ENCODE data around the gene STK11. TPM values are rescaled to one million over a fixed set of nuclear protein-coding genes. Genes with fewer than 3 reads are reported as not detected.
"Not testable (repeated sequence)": the region's sequence is repeated elsewhere in the genome, so short reads cannot be mapped to it uniquely, and the experiment has no call there.

STK11 gene
- total RNA-seq, 4 donors from 2014 or later: 52.2 to 95.7 (median 73.2) TPM

DNA sequence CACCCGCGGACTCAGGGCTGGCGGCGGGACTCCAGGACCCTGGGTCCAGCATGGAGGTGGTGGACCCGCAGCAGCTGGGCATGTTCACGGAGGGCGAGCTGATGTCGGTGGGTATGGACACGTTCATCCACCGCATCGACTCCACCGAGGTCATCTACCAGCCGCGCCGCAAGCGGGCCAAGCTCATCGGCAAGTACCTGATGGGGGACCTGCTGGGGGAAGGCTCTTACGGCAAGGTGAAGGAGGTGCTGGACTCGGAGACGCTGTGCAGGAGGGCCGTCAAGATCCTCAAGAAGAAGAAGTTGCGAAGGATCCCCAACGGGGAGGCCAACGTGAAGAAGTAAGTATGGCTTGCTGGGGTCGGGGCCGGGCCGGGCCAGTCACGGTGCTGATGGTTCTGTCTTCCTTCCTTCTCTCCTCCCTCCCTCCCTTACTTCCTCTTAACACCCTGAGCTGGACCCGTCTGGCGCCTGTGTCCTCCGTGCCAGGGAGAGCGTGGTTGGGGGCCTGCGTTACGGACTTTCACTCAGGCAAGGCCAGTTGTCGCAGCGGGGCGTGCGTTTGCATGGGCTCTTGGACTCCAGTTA, 1.4 kb downstream of the STK11 start:
- WGBS: 3% methylated on average over 37 of the region's 38 CpGs
- intact Hi-C loops (cut with DNase I): no loop called here
- peak overlapping the region; percentile 64 to 88 (median 78) for H3K4me3 ChIP-seq
- no peaks in the 10 kb centered on the region for H3K27me3 ChIP-seq
- DNase-seq (ENCODE audit: extremely low spot score): no peak
- H3K4me1 ChIP-seq: peaks cover 51 to 83% (median 76%) of the 10 kb centered on the region in 4 donors
- TF ChIP-seq, protein P1, sequence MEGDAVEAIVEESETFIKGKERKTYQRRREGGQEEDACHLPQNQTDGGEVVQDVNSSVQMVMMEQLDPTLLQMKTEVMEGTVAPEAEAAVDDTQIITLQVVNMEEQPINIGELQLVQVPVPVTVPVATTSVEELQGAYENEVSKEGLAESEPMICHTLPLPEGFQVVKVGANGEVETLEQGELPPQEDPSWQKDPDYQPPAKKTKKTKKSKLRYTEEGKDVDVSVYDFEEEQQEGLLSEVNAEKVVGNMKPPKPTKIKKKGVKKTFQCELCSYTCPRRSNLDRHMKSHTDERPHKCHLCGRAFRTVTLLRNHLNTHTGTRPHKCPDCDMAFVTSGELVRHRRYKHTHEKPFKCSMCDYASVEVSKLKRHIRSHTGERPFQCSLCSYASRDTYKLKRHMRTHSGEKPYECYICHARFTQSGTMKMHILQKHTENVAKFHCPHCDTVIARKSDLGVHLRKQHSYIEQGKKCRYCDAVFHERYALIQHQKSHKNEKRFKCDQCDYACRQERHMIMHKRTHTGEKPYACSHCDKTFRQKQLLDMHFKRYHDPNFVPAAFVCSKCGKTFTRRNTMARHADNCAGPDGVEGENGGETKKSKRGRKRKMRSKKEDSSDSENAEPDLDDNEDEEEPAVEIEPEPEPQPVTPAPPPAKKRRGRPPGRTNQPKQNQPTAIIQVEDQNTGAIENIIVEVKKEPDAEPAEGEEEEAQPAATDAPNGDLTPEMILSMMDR (IDR thresholded peaks at IDR 0.05): no peak
- TF ChIP-seq EP300 (IDR thresholded peaks at IDR 0.05): no peak
- no peak for TF ChIP-seq POLR2AphosphoS5 (IDR thresholded peaks at IDR 0.05)
- TF ChIP-seq POLR2A (IDR thresholded peaks at IDR 0.05; ENCODE audit: low read depth): no peak
- H3K36me3 ChIP-seq: peaks cover 0 to 17% (median 5%) of the 10 kb centered on the region in 4 donors
- H3K9me3 ChIP-seq: no peaks in the 10 kb centered on the region
- peak overlapping the region; percentile 79 to 88 (median 84) for H3K27ac ChIP-seq (replicated peaks in 1 of 4)

GRCh38 chr19:1208830-1209229, 3.3 kb downstream of the STK11 start:
- WGBS: 0% methylated on average over 1 of the region's 10 CpGs
- H3K27me3 ChIP-seq; DNase-seq (ENCODE audit: extremely low spot score); intact Hi-C loops (cut with DNase I); H3K9me3 ChIP-seq: not testable (repeated sequence)
- H3K27ac ChIP-seq (replicated peaks in 1 of 4): peak overlapping the region; percentile 51 to 86 (median 81)
- peaks cover 0 to 29% (median 12%) of the 10 kb centered on the region in 4 donors for H3K36me3 ChIP-seq
- peak overlapping the region in 1 of 4 donors; percentile 22 for H3K4me3 ChIP-seq
- H3K4me1 ChIP-seq: peaks cover 65 to 87% (median 82%) of the 10 kb centered on the region in 4 donors

GRCh38 chr19:1210227-1210538, 4.6 kb downstream of the STK11 start:
- no peak overlapping the region for H3K4me3 ChIP-seq
- peak overlapping the region in 3 of 4 donors; percentile 40 to 83 (median 51) for H3K27ac ChIP-seq (replicated peaks in 1 of 4)
- intact Hi-C loops (cut with DNase I): no loop called here
- H3K27me3 ChIP-seq: no peaks in the 10 kb centered on the region
- peaks cover 74 to 90% (median 87%) of the 10 kb centered on the region in 4 donors for H3K4me1 ChIP-seq
- DNase-seq (ENCODE audit: extremely low spot score): no peak
- H3K9me3 ChIP-seq: no peaks in the 10 kb centered on the region
- 89% methylated on average over 11 of the region's 13 CpGs for WGBS
- TF ChIP-seq POLR2A (IDR thresholded peaks at IDR 0.05; ENCODE audit: low read depth) (no peak), POLR2AphosphoS5 (IDR thresholded peaks at IDR 0.05) (no peak), EP300 (IDR thresholded peaks at IDR 0.05) (no peak)
- TF ChIP-seq, protein P1 (IDR thresholded peaks at IDR 0.05): no peak
- peaks cover 0 to 29% (median 12%) of the 10 kb centered on the region in 4 donors for H3K36me3 ChIP-seq

GRCh38 chr19:1211494-1212234, 6.1 kb downstream of the STK11 start:
- Histone ChIP-seq H3K4me1 (peaks cover 85 to 99% (median 95%) of the 10 kb centered on the region in 4 donors), H3K36me3 (peaks cover 0 to 29% (median 12%) of the 10 kb centered on the region in 4 donors), H3K27me3 (no peaks in the 10 kb centered on the region), H3K9me3 (no peaks in the 10 kb centered on the region), H3K27ac (replicated peaks in 1 of 4) (peak overlapping the region in 2 of 4 donors; percentile 28 to 34), H3K4me3 (no peak overlapping the region)
- 87% methylated on average over 21 of the region's 33 CpGs for WGBS
- no peak for DNase-seq (ENCODE audit: extremely low spot score)
- intact Hi-C loops (cut with DNase I): no loop called here
- TF ChIP-seq EP300 (IDR thresholded peaks at IDR 0.05) (no peak), POLR2AphosphoS5 (IDR thresholded peaks at IDR 0.05) (no peak), POLR2A (IDR thresholded peaks at IDR 0.05; ENCODE audit: low read depth) (no peak)
- TF ChIP-seq, protein P1 (IDR thresholded peaks at IDR 0.05): no peak
